Suprapubic skin (tissue), 4 donors: Measurements from ENCODE around the gene CYP2B6. TPM values are rescaled to one million over a fixed set of nuclear protein-coding genes. Genes with fewer than 3 reads are reported as not detected.
A peak's percentile ranks its signal among the peaks of the same experiment; 100 is the strongest.

Experiments
- DNase-seq, 2 donors: peaks; one replicate each; pipeline ENCODE4 v3.0.0-alpha.2; 2019; ENCODE audit warnings: low spot score in 2 of 2
- H3K27ac ChIP-seq: fragments of 200-600 bp; sonication (generic); one replicate; pipeline ENCODE4 v1.5.1; 2019
- H3K27me3 ChIP-seq: fragments of 200-600 bp; sonication (generic); one replicate; pipeline ENCODE4 v1.5.1; 2019
- H3K36me3 ChIP-seq: fragments of 200-600 bp; sonication (generic); one replicate; pipeline ENCODE4 v1.5.1; 2019
- H3K4me1 ChIP-seq: fragments of 200-600 bp; sonication (generic); one replicate; pipeline ENCODE4 v1.5.1; 2019
- H3K4me3 ChIP-seq: fragments of 200-600 bp; sonication (generic); one replicate; pipeline ENCODE4 v1.5.1; 2019; ENCODE audit warnings: mild to moderate bottlenecking
- H3K9me3 ChIP-seq: fragments of 200-600 bp; sonication (generic); one replicate; pipeline ENCODE4 v1.5.1; 2019
- EP300 ChIP-seq: sonication (generic); formaldehyde crosslinking; IDR thresholded peaks from one replicate; pipeline ENCODE4 v1.6.1; 2017; ENCODE audit warnings: antibody characterized with exemption
- POLR2A ChIP-seq, 2 donors: fragments of 450-650 bp; IDR thresholded peaks; one replicate each; pipeline ENCODE4 v1.6.1; 2017; ENCODE audit warnings: antibody characterized with exemption in 2 of 2, mild to moderate bottlenecking in 2 of 2, moderate library complexity in 2 of 2
- POLR2AphosphoS5 ChIP-seq, 3 donors: sonication (generic); formaldehyde crosslinking; IDR thresholded peaks; one replicate each; pipeline ENCODE4 v1.6.1; 2017; ENCODE audit warnings: antibody characterized with exemption in 3 of 3
- WGBS: methylation state at CpG from one replicate; pipeline ENCODE4 v1.1.5; 2018; 5-methylcytosine and 5-hydroxymethylcytosine counted together
- total RNA-seq, 4 donors: library from RNA; depleted of rRNA; stranded (reverse); fragments of >200 nt; gene quantifications; one replicate each; pipeline ENCODE4 v1.1.0, GENCODE V29; 2016
- TF ChIP-seq, protein P1 (sequence below), 2 donors: fragments of 200-600 bp in 1 of 2; fragments of 450-650 bp in 1 of 2; sonication (generic) in 1 of 2; IDR thresholded peaks; one replicate each; pipeline ENCODE4 v1.5.1; 2016 to 2019; ENCODE audit warnings: antibody characterized with exemption in 2 of 2, mild to moderate bottlenecking in 1 of 2, moderate library complexity in 1 of 2

Gene CYP2B6
- total RNA-seq, 4 donors from 2014 or later: 0.13 to 4.2 (median 1.0) TPM; not detected in 1

DNA sequence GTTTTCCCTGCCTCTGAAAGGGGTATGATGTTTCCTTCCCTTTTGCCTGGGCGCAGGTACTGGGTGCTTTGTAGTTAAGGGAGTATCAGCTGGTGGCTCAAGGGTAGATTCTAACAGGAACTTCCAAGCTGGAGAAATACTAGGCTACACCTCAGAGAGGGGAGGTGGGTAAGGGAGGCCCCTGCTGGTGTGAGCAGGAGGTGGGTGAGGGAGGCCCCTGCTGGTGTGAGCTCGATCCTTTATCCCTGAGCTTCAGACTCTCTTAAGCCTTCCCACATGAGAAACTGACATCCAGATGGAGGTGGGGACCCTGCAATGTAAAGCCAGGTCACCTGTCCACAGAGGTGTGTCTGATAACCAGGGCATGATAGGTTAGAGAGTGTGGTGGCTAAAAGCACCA is 32.1 kb downstream of the CYP2B6 start:
- WGBS: 51% methylated on average over 2 of the region's 2 CpGs
- no peak overlapping the region for H3K27ac ChIP-seq
- TF ChIP-seq POLR2A (IDR thresholded peaks at IDR 0.05) (no peak), POLR2AphosphoS5 (IDR thresholded peaks at IDR 0.05) (no peak), EP300 (no peak)
- TF ChIP-seq, protein P1, sequence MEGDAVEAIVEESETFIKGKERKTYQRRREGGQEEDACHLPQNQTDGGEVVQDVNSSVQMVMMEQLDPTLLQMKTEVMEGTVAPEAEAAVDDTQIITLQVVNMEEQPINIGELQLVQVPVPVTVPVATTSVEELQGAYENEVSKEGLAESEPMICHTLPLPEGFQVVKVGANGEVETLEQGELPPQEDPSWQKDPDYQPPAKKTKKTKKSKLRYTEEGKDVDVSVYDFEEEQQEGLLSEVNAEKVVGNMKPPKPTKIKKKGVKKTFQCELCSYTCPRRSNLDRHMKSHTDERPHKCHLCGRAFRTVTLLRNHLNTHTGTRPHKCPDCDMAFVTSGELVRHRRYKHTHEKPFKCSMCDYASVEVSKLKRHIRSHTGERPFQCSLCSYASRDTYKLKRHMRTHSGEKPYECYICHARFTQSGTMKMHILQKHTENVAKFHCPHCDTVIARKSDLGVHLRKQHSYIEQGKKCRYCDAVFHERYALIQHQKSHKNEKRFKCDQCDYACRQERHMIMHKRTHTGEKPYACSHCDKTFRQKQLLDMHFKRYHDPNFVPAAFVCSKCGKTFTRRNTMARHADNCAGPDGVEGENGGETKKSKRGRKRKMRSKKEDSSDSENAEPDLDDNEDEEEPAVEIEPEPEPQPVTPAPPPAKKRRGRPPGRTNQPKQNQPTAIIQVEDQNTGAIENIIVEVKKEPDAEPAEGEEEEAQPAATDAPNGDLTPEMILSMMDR (IDR thresholded peaks at IDR 0.05): no peak
- no peak overlapping the region for H3K4me3 ChIP-seq
- H3K9me3 ChIP-seq: no peaks in the 10 kb centered on the region
- no peaks in the 10 kb centered on the region for H3K36me3 ChIP-seq
- peaks cover 47% of the 10 kb centered on the region for H3K27me3 ChIP-seq
- no peaks in the 10 kb centered on the region for H3K4me1 ChIP-seq
- peak in 1 of 2 donors; percentile 12 for DNase-seq

DNA sequence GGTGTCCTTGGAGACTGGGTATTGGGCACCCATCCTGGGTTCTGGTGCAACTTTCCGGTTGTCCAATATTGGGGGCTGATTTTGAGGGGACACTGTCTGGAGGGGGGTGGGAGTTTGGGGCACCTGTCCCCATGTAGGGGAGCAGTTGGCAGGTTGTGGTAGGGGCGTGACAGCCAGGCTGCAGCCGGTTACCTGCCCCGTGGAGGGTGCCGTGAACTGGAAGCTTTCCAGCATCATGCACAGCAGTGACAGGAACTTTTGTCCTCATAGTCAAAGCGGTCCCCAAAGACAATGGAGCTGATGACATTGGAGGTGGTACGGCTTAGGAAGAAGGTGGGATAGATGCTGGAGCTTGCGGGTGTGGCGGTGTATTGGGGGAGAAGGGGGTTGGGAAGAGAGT is 34.3 kb downstream of the CYP2B6 start:
- peaks cover 39% of the 10 kb centered on the region for H3K27me3 ChIP-seq
- H3K9me3 ChIP-seq: no peaks in the 10 kb centered on the region
- 40% methylated on average over 3 of the region's 9 CpGs for WGBS
- no peaks in the 10 kb centered on the region for H3K36me3 ChIP-seq
- H3K4me3 ChIP-seq: no peak overlapping the region
- no peaks in the 10 kb centered on the region for H3K4me1 ChIP-seq
- TF ChIP-seq, protein P1 (IDR thresholded peaks at IDR 0.05): no peak
- TF ChIP-seq POLR2A (IDR thresholded peaks at IDR 0.05) (no peak), EP300 (no peak), POLR2AphosphoS5 (IDR thresholded peaks at IDR 0.05) (no peak)
- peak in 1 of 2 donors; percentile 59 for DNase-seq
- no peak overlapping the region for H3K27ac ChIP-seq

DNA sequence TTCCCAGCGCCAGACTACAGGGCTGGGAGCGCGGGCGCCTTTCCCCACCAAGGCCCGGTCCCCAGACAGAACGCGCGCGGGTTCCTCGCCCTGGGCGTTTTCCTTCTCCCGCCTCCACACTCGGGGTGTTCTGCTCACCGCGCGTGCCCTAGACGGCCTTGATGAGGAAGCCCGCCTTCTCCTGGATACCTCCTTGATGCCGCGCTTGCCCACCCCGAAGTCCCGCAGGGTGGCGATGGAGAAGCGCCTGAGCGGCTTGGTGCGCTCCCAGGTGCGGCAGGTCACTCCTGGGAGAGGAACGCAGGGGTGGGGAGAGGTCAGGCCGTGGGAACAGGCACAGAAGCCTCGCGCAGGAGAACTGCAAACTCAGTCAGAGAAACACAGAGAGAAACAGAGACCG is 34.8 kb downstream of the CYP2B6 start:
- 11% methylated on average over 19 of the region's 32 CpGs for WGBS
- H3K27ac ChIP-seq: no peak overlapping the region
- H3K27me3 ChIP-seq: peaks cover 37% of the 10 kb centered on the region
- H3K36me3 ChIP-seq: no peaks in the 10 kb centered on the region
- no peaks in the 10 kb centered on the region for H3K4me1 ChIP-seq
- DNase-seq: peak in 1 of 2 donors; percentile 65
- no peaks in the 10 kb centered on the region for H3K9me3 ChIP-seq
- TF ChIP-seq POLR2AphosphoS5 (IDR thresholded peaks at IDR 0.05) (no peak), EP300 (no peak), POLR2A (IDR thresholded peaks at IDR 0.05) (no peak)
- no peak overlapping the region for H3K4me3 ChIP-seq

DNA sequence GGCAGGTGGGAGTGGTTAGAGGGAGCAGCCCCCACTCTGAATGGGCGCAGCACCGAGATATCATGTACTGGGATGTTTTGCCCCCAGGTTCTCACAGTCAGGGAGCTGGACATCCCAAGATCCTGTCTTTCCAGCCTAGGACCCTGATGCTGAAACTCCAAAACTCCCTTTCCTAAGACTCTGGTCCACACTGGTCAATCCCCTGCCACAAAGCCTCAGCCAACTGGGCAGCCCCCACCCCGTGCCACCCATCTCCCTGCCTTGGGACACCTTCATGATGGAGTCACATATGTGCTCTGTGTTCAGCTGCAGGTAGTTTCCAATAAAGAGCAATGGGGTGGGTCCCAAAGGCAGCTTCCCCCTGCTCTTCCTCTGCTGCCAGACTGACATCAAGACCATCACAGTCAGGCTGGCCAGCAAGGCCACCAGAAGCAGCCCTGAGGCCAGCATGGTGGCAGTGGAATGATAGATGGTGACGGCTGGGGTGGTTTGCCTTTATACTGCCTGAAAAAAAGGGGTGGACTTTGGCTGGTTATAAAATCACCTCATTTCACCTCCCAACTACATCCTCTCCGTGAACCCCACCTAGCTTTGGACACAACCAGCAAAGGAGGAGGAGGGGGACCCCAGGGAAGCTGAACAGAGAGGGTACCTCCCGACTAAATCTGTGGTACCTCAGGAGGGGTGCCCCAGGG is 36.3 kb downstream of the CYP2B6 start:
- no peak overlapping the region for H3K27ac ChIP-seq
- WGBS: 81% methylated on average over 6 of the region's 6 CpGs
- no peak overlapping the region for H3K4me3 ChIP-seq
- peaks cover 7% of the 10 kb centered on the region for H3K4me1 ChIP-seq
- H3K27me3 ChIP-seq: peaks cover 32% of the 10 kb centered on the region
- H3K9me3 ChIP-seq: no peaks in the 10 kb centered on the region
- peak in 1 of 2 donors; percentile 26 for DNase-seq
- no peaks in the 10 kb centered on the region for H3K36me3 ChIP-seq
- TF ChIP-seq EP300 (no peak), POLR2A (IDR thresholded peaks at IDR 0.05) (no peak), POLR2AphosphoS5 (IDR thresholded peaks at IDR 0.05) (no peak)
- TF ChIP-seq, protein P1 (IDR thresholded peaks at IDR 0.05): no peak

DNA sequence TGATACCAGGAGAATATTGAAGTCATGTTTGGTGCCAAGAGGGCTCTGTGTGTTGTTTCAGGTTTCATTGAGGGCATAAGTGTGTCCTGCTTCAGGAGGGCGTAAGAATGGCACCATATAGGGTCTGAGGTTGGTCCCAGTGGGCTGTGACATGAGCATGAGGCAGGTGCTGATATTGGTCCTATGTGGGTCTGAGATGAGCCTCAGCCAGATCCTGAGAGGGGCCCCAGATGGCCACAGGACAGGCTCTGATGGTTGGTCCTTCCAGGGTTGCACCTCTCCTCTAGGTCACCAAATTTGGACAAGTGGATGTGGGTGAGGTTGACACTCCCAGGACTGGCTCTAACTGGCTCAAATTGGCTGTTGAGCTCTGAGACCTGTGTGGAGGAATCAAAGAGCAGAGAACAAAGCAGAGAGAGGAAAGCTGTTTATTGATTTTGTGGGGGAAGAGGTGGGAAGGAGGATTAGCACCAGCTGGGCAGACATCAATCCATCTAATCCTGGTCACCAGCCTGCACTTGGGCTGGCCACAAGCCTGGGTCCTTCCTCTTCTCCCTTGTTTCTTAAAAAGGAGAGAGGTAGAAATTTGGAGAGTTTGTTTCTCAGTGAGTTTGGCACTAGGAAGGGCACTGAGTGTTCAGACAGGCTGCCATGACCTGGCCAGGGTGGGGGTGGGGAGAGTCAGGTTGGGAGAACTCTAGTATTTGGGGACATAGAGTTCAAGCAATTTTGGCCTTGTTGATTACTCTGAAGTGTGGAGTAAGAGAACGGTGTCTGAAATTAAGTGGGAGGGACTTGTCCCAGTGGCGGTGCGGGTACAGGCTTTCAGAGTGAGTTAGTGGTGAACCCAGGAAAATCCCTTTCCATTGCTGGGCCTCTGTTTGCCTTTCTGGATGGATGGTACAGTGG is 38.7 kb downstream of the CYP2B6 start:
- no peak overlapping the region for H3K4me3 ChIP-seq
- no peaks in the 10 kb centered on the region for H3K9me3 ChIP-seq
- peaks cover 7% of the 10 kb centered on the region for H3K4me1 ChIP-seq
- H3K36me3 ChIP-seq: no peaks in the 10 kb centered on the region
- DNase-seq: peak in 1 of 2 donors; percentile 18
- H3K27ac ChIP-seq: no peak overlapping the region
- TF ChIP-seq EP300 (no peak), POLR2AphosphoS5 (IDR thresholded peaks at IDR 0.05) (no peak), POLR2A (IDR thresholded peaks at IDR 0.05) (no peak)
- TF ChIP-seq, protein P1 (IDR thresholded peaks at IDR 0.05): no peak
- H3K27me3 ChIP-seq: peaks cover 21% of the 10 kb centered on the region
- 97% methylated on average over 3 of the region's 4 CpGs for WGBS
